ENCODE data around the gene LRP1. TPM values are rescaled to one million over a fixed set of nuclear protein-coding genes. Genes with fewer than 3 reads are reported as not detected.

Gene LRP1
- total and polyA plus RNA-seq, 8 donors, result 12.2 to 89.4 (median 24.1) TPM

DNA sequence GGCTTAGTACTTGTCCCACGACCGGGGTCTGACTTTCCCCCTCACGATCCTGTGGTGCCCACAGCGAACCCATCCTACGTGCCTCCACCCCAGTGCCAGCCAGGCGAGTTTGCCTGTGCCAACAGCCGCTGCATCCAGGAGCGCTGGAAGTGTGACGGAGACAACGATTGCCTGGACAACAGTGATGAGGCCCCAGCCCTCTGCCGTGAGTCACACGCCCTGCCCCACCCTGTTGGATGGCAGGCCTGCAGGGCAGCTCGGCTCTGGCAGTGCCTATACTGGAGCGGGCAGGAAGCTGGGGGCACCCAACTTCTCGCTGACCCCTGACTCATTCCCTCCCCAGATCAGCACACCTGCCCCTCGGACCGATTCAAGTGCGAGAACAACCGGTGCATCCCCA lies 37.5 kb downstream of the LRP1 start:
- intact Hi-C loops (cut with DNase I), result loop anchor here in 1 of 3 donors (5.0 kb wide), 1 partner anchor 33 kb away; no protein-coding TSS in a partner anchor
- H3K9me3 ChIP-seq, result no peaks in the 10 kb centered on the region
- no peak overlapping the region for H3K27ac ChIP-seq
- peak in 1 of 4 donors; percentile 8 for ATAC-seq
- H3K4me1 ChIP-seq, result no peaks in the 10 kb centered on the region
- no peak overlapping the region for H3K4me3 ChIP-seq
- no peaks in the 10 kb centered on the region for H3K36me3 ChIP-seq
- no peak for FAIRE-seq
- no peaks in the 10 kb centered on the region for H3K27me3 ChIP-seq
- 82 to 90% methylated on average over 19 of the region's 19 CpGs for WGBS, 2 donors
- no peak for TF ChIP-seq CTCF (IDR thresholded peaks at IDR 0.05)
- DNase-seq, result peak in 1 of 6 donors; percentile 46

DNA sequence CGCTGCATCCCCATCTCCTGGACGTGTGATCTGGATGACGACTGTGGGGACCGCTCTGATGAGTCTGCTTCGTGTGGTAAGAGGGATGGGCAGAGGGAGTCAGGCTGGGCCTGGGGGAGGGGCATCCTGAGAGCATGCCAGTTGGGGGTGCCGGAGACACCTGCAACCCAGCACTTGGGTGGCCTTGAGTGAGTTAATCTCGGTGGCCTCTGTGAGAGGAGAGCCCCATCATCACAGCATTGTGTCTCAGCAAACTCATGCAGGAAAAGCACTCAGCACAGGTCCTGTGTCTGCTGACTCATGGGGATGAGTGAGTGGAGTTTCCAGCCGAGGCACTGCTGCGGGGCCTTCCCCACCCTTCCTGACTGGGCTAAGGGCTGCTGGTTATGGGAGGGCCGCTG lies 38.7 kb downstream of the LRP1 start:
- Histone ChIP-seq H3K27me3 (no peaks in the 10 kb centered on the region), H3K36me3 (no peaks in the 10 kb centered on the region), H3K9me3 (no peaks in the 10 kb centered on the region), H3K4me1 (no peaks in the 10 kb centered on the region), H3K27ac (no peak overlapping the region), H3K4me3 (no peak overlapping the region)
- intact Hi-C loops (cut with DNase I), result loop anchor here in 1 of 3 donors (5.0 kb wide), 1 partner anchor 35 kb away; no protein-coding TSS in a partner anchor
- DNase-seq (peak in 1 of 6 donors; percentile 56), ATAC-seq (no peak), FAIRE-seq (no peak)
- 71 to 72% methylated on average over 10 of the region's 10 CpGs for WGBS, 2 donors
- TF ChIP-seq CTCF (IDR thresholded peaks at IDR 0.05), result no peak

DNA sequence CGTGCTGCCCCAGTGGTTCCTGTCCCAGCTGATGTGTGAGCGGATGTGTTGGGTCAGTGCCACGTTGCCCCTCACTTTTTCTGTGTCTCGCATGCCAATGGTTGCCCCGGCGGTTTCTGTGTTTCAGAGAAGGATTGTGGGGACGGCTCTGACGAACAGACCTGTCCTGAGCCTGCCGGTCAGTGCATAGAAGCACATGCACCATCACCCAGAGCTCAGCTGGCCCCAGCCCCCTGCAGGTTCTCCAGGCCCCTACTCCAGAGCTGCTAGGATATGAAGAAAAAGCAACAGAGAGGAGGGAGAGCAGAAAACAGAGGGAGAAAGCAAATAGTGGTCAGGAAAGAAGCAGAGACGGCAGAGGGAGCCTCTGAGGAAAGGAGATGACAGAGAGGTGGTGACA lies 39.8 kb downstream of the LRP1 start:
- no peak for FAIRE-seq
- DNase-seq, result peak in 1 of 6 donors; percentile 33
- no peak for ATAC-seq
- Histone ChIP-seq H3K27me3 (no peaks in the 10 kb centered on the region), H3K36me3 (no peaks in the 10 kb centered on the region), H3K4me3 (no peak overlapping the region), H3K4me1 (no peaks in the 10 kb centered on the region), H3K27ac (no peak overlapping the region), H3K9me3 (no peaks in the 10 kb centered on the region)
- no peak for TF ChIP-seq CTCF (IDR thresholded peaks at IDR 0.05)
- intact Hi-C loops (cut with DNase I), result loop anchor here in 1 of 3 donors (5.0 kb wide), 1 partner anchor 36 kb away; no protein-coding TSS in a partner anchor
- 83 to 88% methylated on average over 10 of the region's 10 CpGs for WGBS, 2 donors

DNA sequence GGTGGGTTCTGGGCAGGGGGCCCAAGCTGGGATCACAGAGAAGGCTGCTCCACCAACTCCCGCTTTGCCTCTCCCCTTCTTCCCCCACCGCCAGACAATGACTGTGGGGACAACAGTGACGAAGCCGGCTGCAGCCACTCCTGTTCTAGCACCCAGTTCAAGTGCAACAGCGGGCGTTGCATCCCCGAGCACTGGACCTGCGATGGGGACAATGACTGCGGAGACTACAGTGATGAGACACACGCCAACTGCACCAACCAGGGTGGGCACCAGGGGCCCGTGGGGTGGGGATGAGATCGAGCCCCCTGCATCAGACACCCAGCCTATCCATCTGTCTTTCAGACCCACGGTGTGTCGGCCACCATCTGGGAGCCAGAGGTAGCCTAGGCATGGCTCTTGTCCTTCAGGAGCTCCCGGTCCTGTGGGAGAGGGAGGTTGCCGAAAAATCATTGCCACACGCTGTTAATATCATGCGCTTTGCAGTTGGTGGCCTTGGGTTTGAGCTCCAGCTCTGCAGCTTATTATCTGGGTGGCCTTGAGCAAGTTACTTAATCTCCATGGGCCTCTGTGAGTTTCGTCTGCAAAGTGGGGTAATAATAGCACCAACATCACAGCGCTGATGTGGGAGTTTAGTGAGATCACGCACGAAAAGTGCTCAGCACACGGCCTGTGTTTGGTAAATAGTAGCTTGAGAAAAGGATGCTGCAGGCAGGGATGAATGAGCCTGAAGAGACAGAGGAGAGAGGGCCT lies 40.9 kb downstream of the LRP1 start:
- no peak for TF ChIP-seq CTCF (IDR thresholded peaks at IDR 0.05)
- Histone ChIP-seq H3K9me3 (no peaks in the 10 kb centered on the region), H3K27ac (no peak overlapping the region), H3K4me3 (no peak overlapping the region), H3K27me3 (no peaks in the 10 kb centered on the region), H3K36me3 (no peaks in the 10 kb centered on the region), H3K4me1 (no peaks in the 10 kb centered on the region)
- ATAC-seq, result no peak
- WGBS, 2 donors, result 74 to 79% methylated on average over 23 of the region's 23 CpGs
- no peak for DNase-seq
- FAIRE-seq, result no peak
- intact Hi-C loops (cut with DNase I), result loop anchor here in 1 of 3 donors (5.0 kb wide), 1 partner anchor 37 kb away; no protein-coding TSS in a partner anchor

DNA sequence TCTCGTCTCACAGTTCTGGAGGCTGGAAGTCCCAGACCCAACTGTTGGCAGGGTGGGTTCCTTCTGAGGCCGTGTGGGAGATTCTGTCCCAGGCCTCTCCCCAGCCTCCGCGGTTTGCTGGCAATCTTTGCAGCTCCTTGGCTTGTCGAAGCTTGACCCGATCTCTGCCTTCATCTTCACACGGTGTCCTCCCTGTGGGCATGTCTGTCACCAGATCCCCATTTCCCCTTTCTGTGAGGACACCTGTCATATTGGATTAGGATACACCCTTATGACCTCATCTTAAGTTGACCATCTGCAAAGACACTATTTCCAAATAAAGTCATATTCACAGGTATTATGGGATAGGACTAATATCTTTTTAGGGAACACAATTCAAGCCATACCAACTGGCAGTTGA lies 41.7 kb downstream of the LRP1 start:
- FAIRE-seq (no peak), DNase-seq (no peak), ATAC-seq (no peak)
- no peaks in the 10 kb centered on the region for H3K9me3 ChIP-seq
- no peaks in the 10 kb centered on the region for H3K27me3 ChIP-seq
- no peak for TF ChIP-seq CTCF (IDR thresholded peaks at IDR 0.05)
- WGBS, 2 donors, result 83 to 85% methylated on average over 7 of the region's 7 CpGs
- H3K27ac ChIP-seq, result no peak overlapping the region
- H3K4me1 ChIP-seq, result no peaks in the 10 kb centered on the region
- H3K36me3 ChIP-seq, result no peaks in the 10 kb centered on the region
- no peak overlapping the region for H3K4me3 ChIP-seq
- intact Hi-C loops (cut with DNase I), result loop anchor here in 1 of 3 donors (5.0 to 10.0 kb wide), 2 partner anchors 38 to 105 kb away; no protein-coding TSS in a partner anchor

All from pancreas (tissue), 10 donors.